PFSK-1 (cell line): ENCODE data around the gene DAAM1.

Source experiments
- FOXP2 ChIP-seq: optimal IDR thresholded peaks from 2 replicates; pipeline ENCODE3; 2011; ENCODE audit warnings: borderline replicate concordance, control low read depth, inconsistent platforms; ENCODE audit not compliant: insufficient read depth; ENCODE audit errors: extremely low read length, extremely low read depth
- POLR2AphosphoS5 ChIP-seq: IDR thresholded peaks from 2 replicates; pipeline ENCODE4 v1.6.1; 2012; ENCODE audit warnings: low read depth, mild to moderate bottlenecking, control low read depth, low read length, moderate library complexity
- SIN3A ChIP-seq: IDR thresholded peaks from 2 replicates; pipeline ENCODE4 v1.6.1; 2012; ENCODE audit warnings: mild to moderate bottlenecking, low read length, moderate library complexity, borderline replicate concordance; ENCODE audit not compliant: insufficient read depth
- TAF1 ChIP-seq: IDR thresholded peaks from 2 replicates; pipeline ENCODE4 v1.6.1; 2012; ENCODE audit warnings: low read length, control low read depth, borderline replicate concordance; ENCODE audit not compliant: insufficient read depth
- TF ChIP-seq, protein P1 (sequence below), 2 experiments: IDR thresholded peaks; 2 replicates each; pipeline versions ENCODE4 v1.6.1 to v1.8.0; 2011 to 2012; ENCODE audit warnings: low read depth in 2 of 2, low read length in 2 of 2, control low read depth in 1 of 2, inconsistent platforms in 1 of 2, mild to moderate bottlenecking in 1 of 2, moderate library complexity in 1 of 2; ENCODE audit not compliant: insufficient read depth in 1 of 2

DAAM1 gene

DNA sequence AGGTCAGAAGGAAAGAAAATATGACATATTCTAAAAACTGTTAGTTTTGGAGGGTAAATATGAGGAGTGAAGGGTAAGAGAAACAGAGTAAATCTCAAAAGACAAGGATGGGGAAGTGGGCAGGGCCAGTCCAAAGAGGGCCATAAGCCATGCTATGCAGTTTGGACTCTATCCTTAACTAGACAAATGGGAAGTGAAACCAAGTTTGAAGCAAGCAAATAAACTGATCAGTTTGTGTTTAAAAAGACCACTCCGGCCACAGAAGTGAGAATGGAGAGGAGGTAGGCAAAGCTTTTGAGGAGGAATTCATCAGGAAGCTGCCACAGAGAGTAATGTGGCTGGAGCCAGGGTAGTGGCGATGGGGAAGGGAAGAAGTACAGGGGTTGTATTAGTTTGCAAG is 37.5 kb upstream of the DAAM1 start:
- TF ChIP-seq TAF1 (no peak), FOXP2 (no peak), POLR2AphosphoS5 (no peak), SIN3A (no peak)
- TF ChIP-seq, protein P1, sequence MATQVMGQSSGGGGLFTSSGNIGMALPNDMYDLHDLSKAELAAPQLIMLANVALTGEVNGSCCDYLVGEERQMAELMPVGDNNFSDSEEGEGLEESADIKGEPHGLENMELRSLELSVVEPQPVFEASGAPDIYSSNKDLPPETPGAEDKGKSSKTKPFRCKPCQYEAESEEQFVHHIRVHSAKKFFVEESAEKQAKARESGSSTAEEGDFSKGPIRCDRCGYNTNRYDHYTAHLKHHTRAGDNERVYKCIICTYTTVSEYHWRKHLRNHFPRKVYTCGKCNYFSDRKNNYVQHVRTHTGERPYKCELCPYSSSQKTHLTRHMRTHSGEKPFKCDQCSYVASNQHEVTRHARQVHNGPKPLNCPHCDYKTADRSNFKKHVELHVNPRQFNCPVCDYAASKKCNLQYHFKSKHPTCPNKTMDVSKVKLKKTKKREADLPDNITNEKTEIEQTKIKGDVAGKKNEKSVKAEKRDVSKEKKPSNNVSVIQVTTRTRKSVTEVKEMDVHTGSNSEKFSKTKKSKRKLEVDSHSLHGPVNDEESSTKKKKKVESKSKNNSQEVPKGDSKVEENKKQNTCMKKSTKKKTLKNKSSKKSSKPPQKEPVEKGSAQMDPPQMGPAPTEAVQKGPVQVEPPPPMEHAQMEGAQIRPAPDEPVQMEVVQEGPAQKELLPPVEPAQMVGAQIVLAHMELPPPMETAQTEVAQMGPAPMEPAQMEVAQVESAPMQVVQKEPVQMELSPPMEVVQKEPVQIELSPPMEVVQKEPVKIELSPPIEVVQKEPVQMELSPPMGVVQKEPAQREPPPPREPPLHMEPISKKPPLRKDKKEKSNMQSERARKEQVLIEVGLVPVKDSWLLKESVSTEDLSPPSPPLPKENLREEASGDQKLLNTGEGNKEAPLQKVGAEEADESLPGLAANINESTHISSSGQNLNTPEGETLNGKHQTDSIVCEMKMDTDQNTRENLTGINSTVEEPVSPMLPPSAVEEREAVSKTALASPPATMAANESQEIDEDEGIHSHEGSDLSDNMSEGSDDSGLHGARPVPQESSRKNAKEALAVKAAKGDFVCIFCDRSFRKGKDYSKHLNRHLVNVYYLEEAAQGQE (IDR thresholded peaks at IDR 0.05; ENCODE audit: insufficient read depth in 1 of 2, low read depth in 2 of 2, low read length in 2 of 2), result no peak

DNA sequence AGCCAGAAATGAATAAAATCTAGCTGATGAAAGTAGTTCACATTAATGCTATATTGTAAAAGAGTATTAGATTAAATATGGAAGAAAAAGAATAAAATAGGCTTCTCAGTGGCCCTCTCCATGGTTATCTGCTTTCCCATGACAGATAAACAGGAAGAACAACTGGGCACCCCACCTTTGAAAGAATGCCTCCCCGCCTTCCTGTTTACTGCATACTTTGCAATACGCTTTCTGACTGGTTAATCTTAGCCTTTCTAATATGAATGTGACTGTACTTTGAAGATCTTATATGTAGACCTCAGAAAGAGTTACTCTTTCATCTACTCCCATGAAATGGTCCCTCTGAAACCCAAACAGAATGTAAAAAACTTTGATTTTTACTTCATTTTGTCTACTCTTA is 34.1 kb upstream of the DAAM1 start:
- TF ChIP-seq TAF1 (no peak), FOXP2 (no peak), SIN3A (no peak), POLR2AphosphoS5 (no peak)
- TF ChIP-seq, protein P1 (IDR thresholded peaks at IDR 0.05; ENCODE audit: insufficient read depth in 1 of 2, low read depth in 2 of 2, low read length in 2 of 2), result no peak

DNA sequence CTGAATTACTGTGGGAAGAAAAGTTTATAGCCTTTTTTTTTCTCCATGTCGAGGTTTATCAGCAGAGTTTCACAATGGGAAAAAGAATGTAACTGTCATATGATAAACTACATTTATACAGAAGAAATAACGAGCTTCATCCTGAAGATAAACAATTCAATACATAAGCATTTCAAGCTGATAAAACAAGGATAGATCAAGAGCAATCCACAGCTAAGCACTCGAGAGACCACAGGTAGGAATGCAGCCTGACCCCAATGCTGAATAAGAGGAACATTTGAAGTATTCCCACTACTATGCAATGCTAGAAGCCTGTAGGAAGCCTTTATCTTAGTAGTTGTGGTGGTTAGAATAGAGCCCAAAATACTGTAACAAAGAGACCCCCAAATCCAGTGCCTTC is 32.6 kb upstream of the DAAM1 start:
- no peak for TF ChIP-seq SIN3A
- no peak for TF ChIP-seq POLR2AphosphoS5
- no peak for TF ChIP-seq TAF1
- TF ChIP-seq, protein P1 (IDR thresholded peaks at IDR 0.05; ENCODE audit: insufficient read depth in 1 of 2, low read depth in 2 of 2, low read length in 2 of 2), result no peak
- TF ChIP-seq FOXP2, result no peak

DNA sequence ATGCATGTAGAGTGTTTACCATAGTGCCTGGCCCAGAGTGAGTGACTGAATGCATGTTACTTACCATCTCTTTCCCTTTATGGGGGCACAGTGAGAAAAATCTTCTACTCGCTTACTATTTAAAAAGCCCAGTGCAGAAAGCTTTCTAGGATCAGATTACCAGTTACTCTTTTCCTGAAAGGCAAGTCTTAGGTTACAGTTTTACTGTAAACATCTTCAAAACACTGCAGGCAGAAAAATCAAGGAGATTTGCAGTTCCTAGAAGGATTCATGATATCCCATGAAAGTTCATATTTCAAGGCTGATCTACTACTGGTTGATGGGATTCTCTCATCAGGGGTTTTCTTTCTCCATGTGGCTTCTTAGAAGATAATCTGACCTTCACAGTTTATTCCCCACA is 29.3 kb upstream of the DAAM1 start:
- no peak for TF ChIP-seq TAF1
- TF ChIP-seq POLR2AphosphoS5, result no peak
- TF ChIP-seq, protein P1 (IDR thresholded peaks at IDR 0.05; ENCODE audit: insufficient read depth in 1 of 2, low read depth in 2 of 2, low read length in 2 of 2), result no peak
- TF ChIP-seq FOXP2, result no peak
- no peak for TF ChIP-seq SIN3A

DNA sequence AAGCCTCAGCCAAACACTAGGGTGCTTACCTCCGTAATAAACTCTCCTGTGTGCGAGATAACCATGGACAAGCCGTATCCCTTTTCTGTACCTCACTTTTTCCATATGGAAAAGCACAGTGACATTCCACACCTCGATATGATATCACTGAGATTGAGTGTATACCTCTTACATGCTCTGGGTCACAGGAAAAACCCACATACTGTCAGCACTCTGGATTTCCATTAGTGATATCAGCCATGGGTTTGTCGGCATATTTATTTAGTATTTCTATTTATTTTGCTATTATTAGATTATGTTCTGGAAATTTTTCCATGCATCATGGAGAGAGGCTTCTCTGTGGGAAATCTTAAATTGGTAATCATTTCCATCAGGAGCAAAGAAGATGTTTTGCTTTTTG is 28.0 kb upstream of the DAAM1 start:
- TF ChIP-seq POLR2AphosphoS5 (no peak), TAF1 (no peak), SIN3A (no peak), FOXP2 (no peak)
- TF ChIP-seq, protein P1 (IDR thresholded peaks at IDR 0.05; ENCODE audit: insufficient read depth in 1 of 2, low read depth in 2 of 2, low read length in 2 of 2), result no peak
